K562 (cell line): ENCODE results near the gene CLEC3B. TPM values are rescaled to one million over a fixed set of nuclear protein-coding genes. Genes with fewer than 3 reads are reported as not detected.

Experiments
- CEBPG ChIP-seq, 3 experiments: fragments of 200-800 bp in 1 of 3; sonication (Bioruptor generic) in 1 of 3; sonication (generic) in 1 of 3; formaldehyde crosslinking in 1 of 3; IDR thresholded peaks in 2 of 3; conservative IDR thresholded peaks in 1 of 3; 2 replicates each; pipeline versions ENCODE4 v1.6.1 to v1.8.0; 2016 to 2022; ENCODE audit warnings: missing compliant biosample characterization in 2 of 3, missing genetic modification characterization in 2 of 3, mild to moderate bottlenecking in 1 of 3, missing genetic modification reagents in 1 of 3
- CUX1 ChIP-seq: fragments of 200-800 bp; sonication (Bioruptor generic); IDR thresholded peaks from 2 replicates; pipeline ENCODE4 v1.6.1; 2016; ENCODE audit warnings: missing genetic modification characterization, missing compliant biosample characterization
- FOXP1 ChIP-seq: sonication (generic); formaldehyde crosslinking; IDR thresholded peaks from 2 replicates; pipeline ENCODE4 v1.8.0; 2022; ENCODE audit warnings: mild to moderate bottlenecking, missing genetic modification reagents
- GTF2E2 ChIP-seq: fragments of 200-800 bp; sonication (Bioruptor generic); IDR thresholded peaks from 2 replicates; pipeline ENCODE4 v1.6.1; 2016; ENCODE audit warnings: missing genetic modification characterization, missing compliant biosample characterization
- MCM3 ChIP-seq: fragments of 450-650 bp; IDR thresholded peaks from 2 replicates; pipeline ENCODE4 v1.6.1; 2016
- MXI1 ChIP-seq: IDR thresholded peaks from 2 replicates; pipeline ENCODE4 v1.6.1; 2011; ENCODE audit warnings: low read depth, mild to moderate bottlenecking, improper control_type of control experiment, low read length
- NEUROD1 ChIP-seq: fragments of 150-350 bp; IDR thresholded peaks from 2 replicates; pipeline ENCODE4 v1.6.1; 2014; ENCODE audit warnings: borderline replicate concordance, low read length, low read depth; ENCODE audit not compliant: partially characterized antibody
- NFATC3 ChIP-seq: fragments of 450-650 bp; IDR thresholded peaks from 2 replicates; pipeline ENCODE4 v1.6.1; 2017; ENCODE audit warnings: mild to moderate bottlenecking
- NFRKB ChIP-seq: fragments of 450-650 bp; IDR thresholded peaks from 2 replicates; pipeline ENCODE4 v1.6.1; 2016; ENCODE audit warnings: low read depth
- NR1H2 ChIP-seq: sonication (generic); formaldehyde crosslinking; IDR thresholded peaks from 2 replicates; pipeline ENCODE4 v1.4.0; 2020; ENCODE audit warnings: mild to moderate bottlenecking, missing genetic modification reagents
- NR2C2 ChIP-seq, 2 experiments: fragments of 200-800 bp in 1 of 2; sonication (Bioruptor generic) in 1 of 2; sonication (generic) in 1 of 2; formaldehyde crosslinking in 1 of 2; IDR thresholded peaks; 2 replicates each; pipeline versions ENCODE4 v1.6.1 to v1.8.0; 2016 to 2022; ENCODE audit warnings: mild to moderate bottlenecking in 1 of 2, missing compliant biosample characterization in 1 of 2, missing genetic modification characterization in 1 of 2, missing genetic modification reagents in 1 of 2
- SNIP1 ChIP-seq: fragments of 450-650 bp; IDR thresholded peaks from 2 replicates; pipeline ENCODE4 v1.7.1; 2017; ENCODE audit warnings: low read depth, mild to moderate bottlenecking
- ZNF197 ChIP-seq: fragments of 200-800 bp; sonication (Bioruptor generic); IDR thresholded peaks from 2 replicates; pipeline ENCODE4 v1.6.1; 2016; ENCODE audit warnings: low read depth, missing genetic modification characterization, missing compliant biosample characterization
- ZNF655 ChIP-seq: fragments of 250-450 bp; sonication (Bioruptor Pico); IDR thresholded peaks from 2 replicates; pipeline ENCODE4 v1.5.0; 2021
- polyA plus RNA-seq, 8 experiments: library from polyadenylated mRNA; depleted of rRNA in 4 of 8; stranded (reverse) in 5 of 8; unstranded in 3 of 8; fragments of >200 nt; fragmentation: Nextera tagmentation in 2 of 8; fragmentation: Illumina TruSeq in 1 of 8; extraction: Ambion mirVana in 2 of 8; extraction: Trizol in 1 of 8; gene quantifications; 2 replicates each; pipeline versions ENCODE4 v1.2.1 to v1.2.3, GENCODE V29; 2011 to 2014; ENCODE audit warnings: inconsistent platforms in 1 of 8, missing spikeins in 1 of 8
- total RNA-seq, 7 experiments: library from RNA; depleted of rRNA in 6 of 7; stranded (reverse); fragments of >200 nt in 6 of 7; fragmentation: Illumina TruSeq in 2 of 7; extraction: Trizol in 2 of 7; gene quantifications; 2 replicates each; pipeline versions ENCODE4 v1.2.1 to v1.2.3, GENCODE V29; 2011 to 2021; ENCODE audit warnings: low replicate concordance in 1 of 7
- TF ChIP-seq, protein P1 (sequence below): sonication (generic); formaldehyde crosslinking; IDR thresholded peaks from 2 replicates; pipeline ENCODE4 v1.8.0; 2022; ENCODE audit warnings: mild to moderate bottlenecking, missing genetic modification reagents
- TF ChIP-seq, protein P2 (sequence below), 2 experiments: fragments of 450-650 bp in 1 of 2; IDR thresholded peaks; 2 replicates each; pipeline ENCODE4 v1.6.1; 2011 to 2017; ENCODE audit warnings: low read depth in 2 of 2, antibody characterized with exemption in 1 of 2, borderline replicate concordance in 1 of 2, low read length in 1 of 2, mild to moderate bottlenecking in 1 of 2, mixed read lengths in 1 of 2; ENCODE audit not compliant: control insufficient read depth in 1 of 2

Gene CLEC3B
- total and polyA plus RNA-seq, 9 of the 15 experiments (the other 6 are each of a cell fraction or from before 2014, with no cell fraction given) = not detected

GRCh38 chr3:45065373-45065720, 39.2 kb downstream of the CLEC3B start (continued):
- TF ChIP-seq NR2C2 (CRISPR knock-in tag; IDR thresholded peaks at IDR 0.05) (no peak), NR2C2 (tag; IDR thresholded peaks at IDR 0.05) (peak; percentile 90), GTF2E2 (tag) (peak; percentile 97), NR1H2 (CRISPR knock-in tag) (0 out of 2 replicates have a peak, but pooled peaks have one; percentile 19), SNIP1 (no peak), ZNF655 (CRISPR knock-in tag) (no peak), NFRKB (peak; percentile 11), NEUROD1 (peak; percentile 5), CUX1 (CRISPR knock-in tag) (peak; percentile 7), MXI1 (no peak), ZNF197 (CRISPR knock-in tag) (peak; percentile 90), NFATC3 (no peak), FOXP1 (CRISPR knock-in tag) (0 out of 2 replicates have a peak, but pooled peaks have one; percentile 43), CEBPG (CRISPR knock-in tag; IDR thresholded peaks at IDR 0.05) (no peak; the same call in 1 of the 2 replicates), CEBPG (tag; conservative IDR thresholded peaks at IDR 0.05 in 1 of 2, IDR thresholded peaks at IDR 0.05 in 1 of 2) (peak; percentile 30 to 84; a peak in 2 of 4 replicates), MCM3 (no peak)
- TF ChIP-seq, protein P1, sequence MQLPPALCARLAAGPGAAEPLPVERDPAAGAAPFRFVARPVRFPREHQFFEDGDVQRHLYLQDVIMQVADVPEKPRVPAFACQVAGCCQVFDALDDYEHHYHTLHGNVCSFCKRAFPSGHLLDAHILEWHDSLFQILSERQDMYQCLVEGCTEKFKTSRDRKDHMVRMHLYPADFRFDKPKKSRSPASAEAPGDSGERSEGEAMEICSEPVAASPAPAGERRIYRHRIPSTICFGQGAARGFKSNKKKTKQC = peak; percentile 60; the same call in 1 of the 2 replicates
- TF ChIP-seq, protein P2, sequence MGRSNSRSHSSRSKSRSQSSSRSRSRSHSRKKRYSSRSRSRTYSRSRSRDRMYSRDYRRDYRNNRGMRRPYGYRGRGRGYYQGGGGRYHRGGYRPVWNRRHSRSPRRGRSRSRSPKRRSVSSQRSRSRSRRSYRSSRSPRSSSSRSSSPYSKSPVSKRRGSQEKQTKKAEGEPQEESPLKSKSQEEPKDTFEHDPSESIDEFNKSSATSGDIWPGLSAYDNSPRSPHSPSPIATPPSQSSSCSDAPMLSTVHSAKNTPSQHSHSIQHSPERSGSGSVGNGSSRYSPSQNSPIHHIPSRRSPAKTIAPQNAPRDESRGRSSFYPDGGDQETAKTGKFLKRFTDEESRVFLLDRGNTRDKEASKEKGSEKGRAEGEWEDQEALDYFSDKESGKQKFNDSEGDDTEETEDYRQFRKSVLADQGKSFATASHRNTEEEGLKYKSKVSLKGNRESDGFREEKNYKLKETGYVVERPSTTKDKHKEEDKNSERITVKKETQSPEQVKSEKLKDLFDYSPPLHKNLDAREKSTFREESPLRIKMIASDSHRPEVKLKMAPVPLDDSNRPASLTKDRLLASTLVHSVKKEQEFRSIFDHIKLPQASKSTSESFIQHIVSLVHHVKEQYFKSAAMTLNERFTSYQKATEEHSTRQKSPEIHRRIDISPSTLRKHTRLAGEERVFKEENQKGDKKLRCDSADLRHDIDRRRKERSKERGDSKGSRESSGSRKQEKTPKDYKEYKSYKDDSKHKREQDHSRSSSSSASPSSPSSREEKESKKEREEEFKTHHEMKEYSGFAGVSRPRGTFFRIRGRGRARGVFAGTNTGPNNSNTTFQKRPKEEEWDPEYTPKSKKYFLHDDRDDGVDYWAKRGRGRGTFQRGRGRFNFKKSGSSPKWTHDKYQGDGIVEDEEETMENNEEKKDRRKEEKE (IDR thresholded peaks at IDR 0.05; ENCODE audit: borderline replicate concordance in 1 of 2, control insufficient read depth in 1 of 2, low read depth in 2 of 2, low read length in 1 of 2) = no peak
